GM18951 (cell line): ENCODE data around the gene SPPL3.

Source experiments
- POLR2A ChIP-seq: IDR thresholded peaks from 4 replicates; pipeline ENCODE4 v1.6.1; 2011; ENCODE audit warnings: mild to moderate bottlenecking; ENCODE audit not compliant: insufficient read length, insufficient read depth; ENCODE audit errors: extremely low read depth
- in situ Hi-C: fragments of 300-500 bp; cut with MboI; formaldehyde crosslinking; loops from one replicate; pipeline ENCODE4 v1.12.0; 2022; ENCODE audit warnings: low sequenced_read_pairs, mixed read lengths, inconsistent platforms; ENCODE audit not compliant: unreplicated experiment

SPPL3 gene

DNA sequence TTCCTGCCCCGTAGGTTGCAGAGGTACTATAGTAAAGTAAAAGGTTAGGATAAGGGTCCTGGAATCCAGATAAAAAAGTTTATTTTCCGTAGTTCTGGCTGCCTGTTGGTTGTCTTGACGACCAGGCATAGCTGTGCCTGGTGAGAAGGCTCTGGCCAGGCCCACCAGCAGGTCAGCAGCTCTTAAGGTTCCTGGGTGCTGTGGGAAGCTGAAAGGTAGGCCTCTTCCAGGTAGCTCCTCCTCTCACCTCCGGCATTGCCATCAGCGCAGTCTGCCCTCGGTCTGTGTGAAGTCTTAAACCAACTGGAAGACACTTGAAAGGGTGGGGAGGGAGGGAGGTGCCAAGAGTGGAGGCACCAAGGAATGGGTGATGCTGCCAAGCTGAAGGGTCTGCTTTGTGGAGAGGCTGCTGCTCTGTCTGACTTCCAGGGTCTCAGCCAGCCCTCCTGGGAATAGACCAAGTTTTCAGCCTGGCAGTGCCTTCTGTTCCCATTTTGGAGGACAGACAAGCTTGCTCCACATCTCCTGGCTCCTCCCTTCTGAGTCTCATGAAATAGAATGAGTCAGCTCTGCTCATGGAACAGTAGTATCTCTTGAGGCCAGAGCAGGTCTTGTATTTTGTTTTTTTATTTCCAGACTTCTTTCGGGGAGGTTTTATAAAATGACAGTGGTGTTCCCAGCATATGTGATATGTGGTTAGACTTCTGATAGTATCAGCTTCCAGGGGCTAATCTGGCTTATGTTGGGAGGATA, 183.7 kb downstream of the SPPL3 start:
- TF ChIP-seq POLR2A, result no peak
- in situ Hi-C loops, result no loop called here

DNA sequence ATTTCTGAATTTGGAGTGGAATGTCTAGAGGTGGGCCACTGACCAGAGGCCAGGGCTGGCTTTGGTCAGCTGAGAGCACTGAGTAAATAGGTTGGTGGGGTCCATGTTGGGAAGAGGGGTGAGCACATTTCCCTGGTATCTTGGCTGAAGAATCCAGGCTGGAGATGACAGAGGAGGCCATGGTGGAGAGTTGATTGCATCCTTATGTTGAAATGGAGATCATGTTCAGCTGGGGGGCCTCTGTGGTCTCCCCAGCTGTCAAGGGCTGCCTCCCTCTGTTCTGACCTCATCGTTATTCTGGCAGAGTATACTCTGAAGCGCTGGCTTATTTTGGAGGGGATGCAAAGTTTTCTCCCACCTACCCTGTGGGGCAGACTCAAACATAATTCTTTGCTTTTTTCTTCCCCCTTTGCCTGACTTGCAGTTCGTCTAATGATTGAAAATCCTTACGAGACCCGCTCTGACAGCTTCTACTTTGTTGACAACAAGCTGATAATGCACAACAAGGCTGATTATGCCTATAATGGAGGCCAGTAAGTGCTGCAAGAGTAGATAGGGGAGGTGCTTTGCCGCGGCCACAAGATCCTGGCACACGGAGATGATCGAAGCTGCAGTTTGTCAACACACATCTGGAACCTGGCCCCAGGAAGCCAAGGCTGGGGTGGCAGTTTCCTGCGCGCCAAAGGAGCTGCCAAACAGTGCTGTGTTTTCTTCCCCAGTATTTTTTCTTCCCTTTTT, 184.5 kb downstream of the SPPL3 start:
- in situ Hi-C loops, result loop anchor here (10.0 kb wide), 1 partner anchor 75 kb away; the partner anchor contains the start of gene CABP1
- TF ChIP-seq POLR2A, result no peak

DNA sequence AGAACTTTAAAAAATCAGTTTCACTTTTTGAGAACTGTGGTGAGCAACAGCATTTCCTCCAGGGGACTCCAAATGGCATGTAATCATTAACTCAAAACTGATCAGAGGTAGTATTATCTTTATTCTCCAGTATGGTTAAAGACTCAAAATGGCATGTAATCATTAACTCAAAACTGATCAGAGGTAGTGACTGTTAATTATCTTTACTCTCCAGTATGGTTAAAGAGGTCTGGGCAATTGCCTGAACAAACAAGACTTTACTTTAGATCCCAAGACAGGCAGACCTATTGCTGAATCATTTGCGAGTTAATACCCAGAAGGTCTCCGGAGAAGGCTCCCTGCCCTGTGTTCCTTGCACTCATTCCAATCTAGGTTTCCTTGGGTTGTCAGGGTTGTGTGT, 185.1 kb downstream of the SPPL3 start:
- in situ Hi-C loops, result loop anchor here (10.0 kb wide), 1 partner anchor 74 kb away; the partner anchor contains the start of gene CABP1

DNA sequence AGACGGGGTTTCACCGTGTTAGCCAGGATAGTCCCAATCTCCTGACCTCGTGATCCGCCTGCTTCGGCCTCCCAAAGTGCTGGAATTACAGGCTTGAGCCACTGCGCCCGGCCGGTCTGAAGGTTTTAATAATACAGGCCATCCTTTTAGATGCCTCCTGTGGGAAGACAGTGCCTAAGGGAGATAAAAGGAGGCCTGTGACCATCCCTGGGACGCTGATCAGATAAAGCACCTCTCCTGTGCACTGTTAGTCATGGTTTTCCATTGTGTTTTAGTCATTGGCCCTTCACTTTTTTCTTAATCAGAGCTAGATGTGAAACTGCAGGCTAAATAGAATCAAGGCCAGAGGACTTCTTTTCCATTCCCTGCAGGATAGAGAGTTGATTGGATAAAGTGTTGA, 186.1 kb downstream of the SPPL3 start:
- TF ChIP-seq POLR2A, result no peak
- in situ Hi-C loops, result loop anchor here (10.0 kb wide), 1 partner anchor 73 kb away; the partner anchor contains the start of gene CABP1

More for the DNA sequence above, 185.1 kb downstream of the SPPL3 start:
- TF ChIP-seq POLR2A, result no peak

DNA sequence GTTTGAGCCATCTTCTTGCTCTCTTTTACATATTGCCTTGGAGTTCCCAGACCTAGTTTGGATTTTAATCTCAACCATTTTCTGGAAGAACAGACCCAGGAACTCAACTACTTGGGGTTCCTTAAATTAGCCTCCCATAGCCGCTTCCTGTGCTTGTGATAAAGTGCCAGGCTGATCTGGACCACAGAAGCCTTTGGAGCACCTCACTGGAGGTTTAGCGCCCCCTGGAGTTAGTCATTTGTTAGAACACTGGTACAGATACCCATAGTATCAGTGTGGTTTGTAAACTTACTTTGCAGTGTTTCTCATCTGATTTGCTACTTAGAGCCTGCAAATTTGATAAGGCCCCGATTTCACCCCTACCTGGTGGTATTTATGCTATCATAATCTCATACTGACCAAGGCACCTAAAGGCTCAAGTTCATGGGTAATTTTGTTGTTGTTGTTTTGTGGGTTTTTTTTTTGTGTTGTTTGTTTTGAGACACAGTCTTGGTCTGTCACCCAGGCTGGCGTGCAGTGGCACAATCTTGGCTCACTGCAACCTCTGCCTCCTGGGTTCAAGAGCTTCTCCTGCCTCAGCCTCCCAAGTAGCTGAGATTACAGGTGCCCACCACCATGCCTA, 190.2 kb downstream of the SPPL3 start:
- TF ChIP-seq POLR2A, result no peak
- in situ Hi-C loops, result loop anchor here (10.0 kb wide), 1 partner anchor 69 kb away; the partner anchor contains the start of gene CABP1

DNA sequence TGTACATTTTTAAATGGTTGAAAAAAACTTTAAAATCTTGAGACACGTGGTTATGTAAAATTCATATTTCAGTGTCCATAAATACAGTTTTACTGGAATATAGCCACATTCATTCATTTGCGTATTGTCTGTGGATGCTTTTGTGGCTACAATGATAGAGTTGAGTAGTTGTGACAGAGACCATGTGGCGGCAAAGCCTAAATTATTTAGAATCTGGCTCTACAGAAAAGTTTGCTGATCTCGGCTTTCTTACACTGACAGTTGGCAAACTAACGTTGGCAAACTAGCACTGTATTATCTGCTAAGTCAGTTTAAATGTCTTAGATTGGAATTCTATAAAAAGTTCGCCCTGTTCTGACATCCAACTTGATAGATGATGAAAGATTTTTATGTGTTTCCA, 191.5 kb downstream of the SPPL3 start:
- no peak for TF ChIP-seq POLR2A
- in situ Hi-C loops, result loop anchor here (10.0 kb wide), 1 partner anchor 68 kb away; the partner anchor contains the start of gene CABP1
